ENCODE measurements around the gene ATP6V0A4. TPM values are rescaled to one million over a fixed set of nuclear protein-coding genes. Genes with fewer than 3 reads are reported as not detected.

The ATP6V0A4 gene
- total RNA-seq, 1 experiment from 2014 or later = 7.7 TPM

GRCh38 chr7:138679793-138680192 lies 118.2 kb downstream of the ATP6V0A4 start:
- BruUV-seq (replicated peaks) = no TSS peak
- no peak for DNase-seq
- Mint-ChIP-seq H3K4me3 (ENCODE audit: low read depth, unreplicated experiment) (no peak overlapping the region), H3K36me3 (ENCODE audit: insufficient read depth, unreplicated experiment) (no peaks in the 10 kb centered on the region), H3K9me3 (ENCODE audit: low read depth, unreplicated experiment) (no peaks in the 10 kb centered on the region), H3K27me3 (ENCODE audit: unreplicated experiment) (no peaks in the 10 kb centered on the region), H3K4me1 (ENCODE audit: low read depth, unreplicated experiment) (no peaks in the 10 kb centered on the region), H3K27ac (ENCODE audit: unreplicated experiment) (no peak overlapping the region)
- intact Hi-C loops (cut with micrococcal nuclease; ENCODE audit: unreplicated experiment) = no loop called here
- CTCF ChIA-PET = no interaction called here
- no peak for TF ChIP-seq CTCF (IDR thresholded peaks at IDR 0.05; ENCODE audit: unreplicated experiment)

DNA sequence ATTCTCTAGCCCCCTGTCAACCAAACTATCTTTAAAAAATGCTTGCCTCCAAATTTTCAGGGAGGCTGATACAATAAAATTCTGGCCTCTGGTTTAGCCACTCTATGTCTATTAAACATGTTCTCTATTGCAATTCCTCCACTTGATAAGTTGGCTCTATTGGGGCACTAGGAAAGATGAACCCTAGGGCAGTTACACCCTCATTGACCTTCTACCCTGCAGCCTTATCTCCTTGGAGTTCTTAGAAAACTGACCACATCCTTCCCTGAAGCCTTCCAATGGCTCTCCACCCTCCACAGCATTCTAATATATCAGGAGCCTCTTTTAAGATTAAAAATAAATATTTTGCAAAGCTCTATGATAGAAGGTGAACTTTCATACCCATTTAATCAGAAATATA lies 127.4 kb downstream of the ATP6V0A4 start:
- no peak for DNase-seq
- Mint-ChIP-seq H3K27me3 (ENCODE audit: unreplicated experiment) (no peaks in the 10 kb centered on the region), H3K27ac (ENCODE audit: unreplicated experiment) (no peak overlapping the region), H3K4me1 (ENCODE audit: low read depth, unreplicated experiment) (peaks cover 24% of the 10 kb centered on the region), H3K9me3 (ENCODE audit: low read depth, unreplicated experiment) (peaks cover 3% of the 10 kb centered on the region), H3K4me3 (ENCODE audit: low read depth, unreplicated experiment) (no peak overlapping the region), H3K36me3 (ENCODE audit: insufficient read depth, unreplicated experiment) (no peaks in the 10 kb centered on the region)
- BruUV-seq (replicated peaks) = no TSS peak
- CTCF ChIA-PET = no interaction called here
- intact Hi-C loops (cut with micrococcal nuclease; ENCODE audit: unreplicated experiment) = no loop called here
- TF ChIP-seq CTCF (IDR thresholded peaks at IDR 0.05; ENCODE audit: unreplicated experiment) = no peak

- Mint-ChIP-seq H3K9me3 (ENCODE audit: low read depth, unreplicated experiment) (peaks cover 3% of the 10 kb centered on the region), H3K36me3 (ENCODE audit: insufficient read depth, unreplicated experiment) (peaks cover 8% of the 10 kb centered on the region), H3K27me3 (ENCODE audit: unreplicated experiment) (no peaks in the 10 kb centered on the region), H3K27ac (ENCODE audit: unreplicated experiment) (no peak overlapping the region), H3K4me3 (ENCODE audit: low read depth, unreplicated experiment) (no peak overlapping the region), H3K4me1 (ENCODE audit: low read depth, unreplicated experiment) (peaks cover 24% of the 10 kb centered on the region)
- no peak for TF ChIP-seq CTCF (IDR thresholded peaks at IDR 0.05; ENCODE audit: unreplicated experiment)
- intact Hi-C loops (cut with micrococcal nuclease; ENCODE audit: unreplicated experiment) = loop anchor here (10.0 kb wide), 2 partner anchors 105 to 195 kb away; no protein-coding TSS in a partner anchor
- BruUV-seq (replicated peaks) = no TSS peak
- CTCF ChIA-PET = interaction anchor here (1.1 kb wide), 1 partner anchor 22 kb away, joined by 3 read pairs; no protein-coding TSS in a partner anchor
- peak; percentile 32 for DNase-seq
Measured at GRCh38 chr7:138669364-138669763, 128.6 kb downstream of the ATP6V0A4 start.

- no peak for TF ChIP-seq CTCF (IDR thresholded peaks at IDR 0.05; ENCODE audit: unreplicated experiment)
Measured at GRCh38 chr7:138668946-138669345, 129.1 kb downstream of the ATP6V0A4 start.

More at GRCh38 chr7:138668946-138669345, 129.1 kb downstream of the ATP6V0A4 start:
- no peak overlapping the region for H3K27ac Mint-ChIP-seq (ENCODE audit: unreplicated experiment)
- CTCF ChIA-PET = interaction anchor here (1.1 kb wide), 1 partner anchor 21 kb away, joined by 3 read pairs; no protein-coding TSS in a partner anchor
- H3K36me3 Mint-ChIP-seq (ENCODE audit: insufficient read depth, unreplicated experiment) = peaks cover 12% of the 10 kb centered on the region
- peaks cover 3% of the 10 kb centered on the region for H3K9me3 Mint-ChIP-seq (ENCODE audit: low read depth, unreplicated experiment)
- BruUV-seq (replicated peaks) = no TSS peak
- DNase-seq = no peak
- H3K4me3 Mint-ChIP-seq (ENCODE audit: low read depth, unreplicated experiment) = no peak overlapping the region
- intact Hi-C loops (cut with micrococcal nuclease; ENCODE audit: unreplicated experiment) = loop anchor here (10.0 kb wide), 2 partner anchors 104 to 196 kb away; no protein-coding TSS in a partner anchor
- peaks cover 25% of the 10 kb centered on the region for H3K4me1 Mint-ChIP-seq (ENCODE audit: low read depth, unreplicated experiment)
- H3K27me3 Mint-ChIP-seq (ENCODE audit: unreplicated experiment) = no peaks in the 10 kb centered on the region

All from Calu3 (cell line).